Melanocyte of skin (primary cell): ENCODE results near the gene FLT3LG. TPM values are rescaled to one million over a fixed set of nuclear protein-coding genes. Genes with fewer than 3 reads are reported as not detected.

ENCODE experiments used
- small RNA-seq, 2 donors: library from RNA; depleted of rRNA; stranded (forward); fragments of <200 nt; gene quantifications; one replicate each; pipeline ENCODE3, GENCODE V24; 2012
- total RNA-seq, 2 donors: library from RNA; depleted of rRNA; stranded (reverse); fragments of >200 nt; gene quantifications; 2 replicates each; pipeline ENCODE4 v1.2.3, GENCODE V29; 2012

The FLT3LG gene
- 1 to 10 TPM; 2.7 to 3.8 TPM for total RNA-seq

GRCh38 chr19:49473868-49474541, at the start of gene FLT3LG:
Gene FLT3LG (plus strand): TSS chr19:49474215. CDS start chr19:49474640, 425 bp downstream.

DNA sequence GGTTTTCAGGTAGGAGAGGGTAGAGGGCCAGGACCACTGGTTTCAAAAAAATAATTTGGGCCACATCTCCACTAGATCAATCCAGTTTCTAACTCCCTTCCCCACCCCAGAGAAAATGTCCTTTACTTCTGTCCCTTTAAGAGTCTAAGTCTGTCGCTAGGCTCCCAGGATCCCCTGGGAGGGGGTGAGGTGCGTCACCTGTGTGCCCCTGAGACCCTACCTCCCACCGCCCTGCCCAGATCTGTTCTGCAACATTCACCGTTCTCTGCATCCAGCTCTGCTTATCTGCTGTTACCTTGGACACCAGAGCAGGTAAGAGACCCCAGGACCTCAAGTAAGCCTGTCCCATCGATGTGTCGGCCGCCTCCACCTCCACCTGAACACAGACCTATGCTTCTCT, 48.8 kb upstream of the FLT3LG start, which contains the start of gene GFY:
Gene GFY (plus strand): TSS at position 211 of the 400 bp plus-strand sequence. CDS start 1,043 bp downstream, outside the sequence.

GRCh38 chr19:49441210-49441959, 32.6 kb upstream of the FLT3LG start, which contains the start of gene SLC17A7:
Gene SLC17A7 (minus strand): TSS chr19:49441527. CDS start chr19:49441379, 148 bp downstream.

GRCh38 chr19:49451430-49452181, 22.4 kb upstream of the FLT3LG start, which contains the start of gene PIH1D1:
Gene PIH1D1 (minus strand): TSS chr19:49451814. CDS start chr19:49451574, 240 bp downstream.

GRCh38 chr19:49453013-49453756, 20.8 kb upstream of the FLT3LG start, which contains the start of gene ALDH16A1:
Gene ALDH16A1 (plus strand): TSS chr19:49453225. CDS start chr19:49453332, 107 bp downstream.

GRCh38 chr19:49487277-49488045, 13.4 kb downstream of the FLT3LG start, which contains the start of gene RPL13A:
Gene RPL13A (plus strand): TSS chr19:49487608. CDS start chr19:49487630, 22 bp downstream.

Small RNAs within 50 kb of the gene (small RNA-seq; reads per million reads assigned to genes)
- gene COX6CP7 = 0 reads per million in 2 donors
- 0.41 to 0.86 reads per million in 2 donors for gene MIR150
- gene SNORD32A = 0 reads per million in 2 donors
- gene SNORD33 = 0 reads per million in 2 donors
- 0 reads per million in 2 donors for gene SNORD34
- 0 reads per million in 2 donors for gene SNORD35A
- 0 reads per million in 2 donors for gene SNORD35B

Other genes starting within 250 kb of the FLT3LG start
- gene SLC6A16, start 149.0 kb upstream of the FLT3LG start, total RNA-seq = under 1 TPM; under 0.01 to 0.69 TPM
- gene CD37, start 138.8 kb upstream of the FLT3LG start, total RNA-seq = not detected
- gene TEAD2, start 111.8 kb upstream of the FLT3LG start, total RNA-seq = 10 to 100 TPM; 29.6 to 30.3 TPM
- not detected for gene DKKL1, start 110.3 kb upstream of the FLT3LG start, total RNA-seq
- gene KASH5, start 86.0 kb upstream of the FLT3LG start, total RNA-seq = not detected
- not detected for gene PTH2, start 50.8 kb upstream of the FLT3LG start, total RNA-seq
- not detected for gene GFY, start 48.8 kb upstream of the FLT3LG start, total RNA-seq
- under 1 TPM in 1 of 2 donors, not detected in 1; under 0.01 TPM for gene SLC17A7, start 32.7 kb upstream of the FLT3LG start, total RNA-seq
- 100 to 1,000 TPM in 1 of 2 donors, 10 to 100 TPM in 1; 89.5 to 132 TPM for gene PIH1D1, start 22.4 kb upstream of the FLT3LG start, total RNA-seq
- gene ALDH16A1, start 21.0 kb upstream of the FLT3LG start, total RNA-seq = 10 to 100 TPM; 47.0 to 65.0 TPM
- gene RPL13A, start 13.4 kb downstream of the FLT3LG start, total RNA-seq = 1,000 to 10,000 TPM; 1,225 to 1,537 TPM
- 1,000 to 10,000 TPM; 1,700 to 1,752 TPM for gene RPS11, start 22.2 kb downstream of the FLT3LG start, total RNA-seq
- gene FCGRT, start 38.4 kb downstream of the FLT3LG start, total RNA-seq = 10 to 100 TPM; 21.7 to 27.0 TPM
- gene RCN3, start 53.8 kb downstream of the FLT3LG start, total RNA-seq = 1 to 10 TPM; 1.4 to 3.0 TPM
- gene NOSIP, start 106.3 kb downstream of the FLT3LG start, total RNA-seq = 100 to 1,000 TPM in 1 of 2 donors, 10 to 100 TPM in 1; 65.4 to 120 TPM
- under 1 TPM; 0.34 to 1.00 TPM for gene PRRG2, start 107.1 kb downstream of the FLT3LG start, total RNA-seq
- 1 to 10 TPM; 3.4 to 4.7 TPM for gene PRR12, start 117.0 kb downstream of the FLT3LG start, total RNA-seq
- gene RRAS, start 165.9 kb downstream of the FLT3LG start, total RNA-seq = 10 to 100 TPM; 11.0 to 11.3 TPM
- 10 to 100 TPM; 18.6 to 19.3 TPM for gene SCAF1, start 168.0 kb downstream of the FLT3LG start, total RNA-seq
- gene IRF3, start 191.6 kb downstream of the FLT3LG start, total RNA-seq = 10 to 100 TPM; 24.8 to 55.6 TPM
- gene BCL2L12, start 191.7 kb downstream of the FLT3LG start, total RNA-seq = 10 to 100 TPM in 1 of 2 donors, 1 to 10 TPM in 1; 3.1 to 14.0 TPM
- 100 to 1,000 TPM; 195 to 414 TPM for gene PRMT1, start 203.1 kb downstream of the FLT3LG start, total RNA-seq
- under 1 TPM; 0.34 to 1.00 TPM for gene ADM5, start 215.4 kb downstream of the FLT3LG start, total RNA-seq
- gene CPT1C, start 216.9 kb downstream of the FLT3LG start, total RNA-seq = 1 to 10 TPM; 2.7 to 4.8 TPM